ENCODE results near the gene SPOP.

Gene SPOP

GRCh38 chr17:49592263-49592662 lies 85.6 kb downstream of the SPOP start:
- no peak overlapping the region for H3K9ac ChIP-seq (ENCODE audit: low read length)
- H3K9me3 ChIP-seq (ENCODE audit: control insufficient read depth, low read depth, low read length), result no peaks in the 10 kb centered on the region
- no peak overlapping the region for H3K27ac ChIP-seq (ENCODE audit: low read length)
- no peak overlapping the region for H3K4me3 ChIP-seq (ENCODE audit: low read length)
- H3K4me1 ChIP-seq (ENCODE audit: control insufficient read depth, low read depth, low read length), result no peaks in the 10 kb centered on the region
- H3K27me3 ChIP-seq (ENCODE audit: control insufficient read depth, insufficient read depth, low read length), result no peaks in the 10 kb centered on the region
- H3K36me3 ChIP-seq (ENCODE audit: control insufficient read depth, low read depth, low read length), result peaks cover 9% of the 10 kb centered on the region

- H3K4me3 ChIP-seq (ENCODE audit: low read length), result no peak overlapping the region
- no peak overlapping the region for H3K27ac ChIP-seq (ENCODE audit: low read length)
- H3K27me3 ChIP-seq (ENCODE audit: control insufficient read depth, insufficient read depth, low read length), result no peaks in the 10 kb centered on the region
Observed at GRCh38 chr17:49590874-49591273, 87.0 kb downstream of the SPOP start.

GRCh38 chr17:49589577-49589927 lies 88.3 kb downstream of the SPOP start:
- Histone ChIP-seq H3K27me3 (ENCODE audit: control insufficient read depth, insufficient read depth, low read length) (no peaks in the 10 kb centered on the region), H3K9ac (ENCODE audit: low read length) (no peak overlapping the region), H3K36me3 (ENCODE audit: control insufficient read depth, low read depth, low read length) (no peaks in the 10 kb centered on the region), H3K4me1 (ENCODE audit: control insufficient read depth, low read depth, low read length) (no peaks in the 10 kb centered on the region), H3K9me3 (ENCODE audit: control insufficient read depth, low read depth, low read length) (no peaks in the 10 kb centered on the region), H3K4me3 (ENCODE audit: low read length) (no peak overlapping the region), H3K27ac (ENCODE audit: low read length) (no peak overlapping the region)

More at GRCh38 chr17:49590874-49591273, 87.0 kb downstream of the SPOP start:
- Histone ChIP-seq H3K4me1 (ENCODE audit: control insufficient read depth, low read depth, low read length) (no peaks in the 10 kb centered on the region), H3K9ac (ENCODE audit: low read length) (no peak overlapping the region), H3K9me3 (ENCODE audit: control insufficient read depth, low read depth, low read length) (no peaks in the 10 kb centered on the region), H3K36me3 (ENCODE audit: control insufficient read depth, low read depth, low read length) (peaks cover 4% of the 10 kb centered on the region)

GRCh38 chr17:49588726-49589576 lies 88.9 kb downstream of the SPOP start:
- Histone ChIP-seq H3K4me1 (ENCODE audit: control insufficient read depth, low read depth, low read length) (no peaks in the 10 kb centered on the region), H3K4me3 (ENCODE audit: low read length) (no peak overlapping the region)

GRCh38 chr17:49588312-49588711 lies 89.6 kb downstream of the SPOP start:
- no peak overlapping the region for H3K9ac ChIP-seq (ENCODE audit: low read length)
- H3K36me3 ChIP-seq (ENCODE audit: control insufficient read depth, low read depth, low read length), result no peaks in the 10 kb centered on the region
- no peaks in the 10 kb centered on the region for H3K9me3 ChIP-seq (ENCODE audit: control insufficient read depth, low read depth, low read length)
- no peak overlapping the region for H3K27ac ChIP-seq (ENCODE audit: low read length)
- no peaks in the 10 kb centered on the region for H3K4me1 ChIP-seq (ENCODE audit: control insufficient read depth, low read depth, low read length)
- no peak overlapping the region for H3K4me3 ChIP-seq (ENCODE audit: low read length)
- no peaks in the 10 kb centered on the region for H3K27me3 ChIP-seq (ENCODE audit: control insufficient read depth, insufficient read depth, low read length)

More at GRCh38 chr17:49588726-49589576, 88.9 kb downstream of the SPOP start:
- Histone ChIP-seq H3K36me3 (ENCODE audit: control insufficient read depth, low read depth, low read length) (no peaks in the 10 kb centered on the region), H3K27me3 (ENCODE audit: control insufficient read depth, insufficient read depth, low read length) (no peaks in the 10 kb centered on the region), H3K9me3 (ENCODE audit: control insufficient read depth, low read depth, low read length) (no peaks in the 10 kb centered on the region), H3K9ac (ENCODE audit: low read length) (no peak overlapping the region), H3K27ac (ENCODE audit: low read length) (no peak overlapping the region)

DNA sequence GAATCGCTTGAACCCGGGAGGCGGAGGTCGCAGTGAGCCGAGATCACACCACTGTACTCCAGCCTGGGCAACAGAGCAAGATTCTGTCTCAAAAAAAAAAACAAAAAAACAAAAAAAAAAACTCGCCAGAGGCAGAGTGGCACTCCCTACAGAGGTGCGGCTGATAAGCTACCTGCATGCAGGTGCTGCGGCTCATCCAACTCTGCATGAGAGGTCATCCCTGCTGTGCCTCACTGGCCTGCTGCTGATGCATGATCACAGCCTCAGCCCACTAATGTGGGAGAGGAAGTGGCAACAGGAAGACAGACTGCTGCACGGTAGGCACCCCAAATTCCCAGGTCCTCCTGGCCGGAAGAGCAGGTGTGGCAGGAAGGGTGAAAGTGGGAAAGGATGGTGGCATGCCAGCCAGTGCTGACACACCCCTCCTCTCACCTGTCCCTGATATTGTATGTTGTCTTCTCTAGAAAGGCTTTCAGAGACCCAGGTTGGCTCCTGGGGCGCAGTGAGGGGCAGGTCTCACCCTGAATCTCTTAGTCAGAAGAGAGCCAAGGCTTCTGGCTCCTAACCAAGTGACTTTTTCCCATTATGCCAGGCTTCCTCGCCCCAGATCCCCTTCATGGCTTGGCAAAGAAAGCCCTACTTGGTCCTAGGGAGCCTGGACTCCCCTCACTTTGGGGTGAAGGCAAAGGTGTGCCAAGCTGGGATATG lies 90.4 kb downstream of the SPOP start:
- Histone ChIP-seq H3K9me3 (ENCODE audit: control insufficient read depth, low read depth, low read length) (no peaks in the 10 kb centered on the region), H3K36me3 (ENCODE audit: control insufficient read depth, low read depth, low read length) (no peaks in the 10 kb centered on the region), H3K4me3 (ENCODE audit: low read length) (no peak overlapping the region), H3K9ac (ENCODE audit: low read length) (no peak overlapping the region), H3K4me1 (ENCODE audit: control insufficient read depth, low read depth, low read length) (no peaks in the 10 kb centered on the region), H3K27me3 (ENCODE audit: control insufficient read depth, insufficient read depth, low read length) (no peaks in the 10 kb centered on the region), H3K27ac (ENCODE audit: low read length) (no peak overlapping the region)

GRCh38 chr17:49585422-49586027 lies 92.4 kb downstream of the SPOP start:
- H3K9ac ChIP-seq (ENCODE audit: low read length), result no peak overlapping the region
- no peaks in the 10 kb centered on the region for H3K4me1 ChIP-seq (ENCODE audit: control insufficient read depth, low read depth, low read length)
- no peaks in the 10 kb centered on the region for H3K36me3 ChIP-seq (ENCODE audit: control insufficient read depth, low read depth, low read length)
- H3K27ac ChIP-seq (ENCODE audit: low read length), result no peak overlapping the region
- H3K27me3 ChIP-seq (ENCODE audit: control insufficient read depth, insufficient read depth, low read length), result no peaks in the 10 kb centered on the region
- no peaks in the 10 kb centered on the region for H3K9me3 ChIP-seq (ENCODE audit: control insufficient read depth, low read depth, low read length)
- no peak overlapping the region for H3K4me3 ChIP-seq (ENCODE audit: low read length)

DNA sequence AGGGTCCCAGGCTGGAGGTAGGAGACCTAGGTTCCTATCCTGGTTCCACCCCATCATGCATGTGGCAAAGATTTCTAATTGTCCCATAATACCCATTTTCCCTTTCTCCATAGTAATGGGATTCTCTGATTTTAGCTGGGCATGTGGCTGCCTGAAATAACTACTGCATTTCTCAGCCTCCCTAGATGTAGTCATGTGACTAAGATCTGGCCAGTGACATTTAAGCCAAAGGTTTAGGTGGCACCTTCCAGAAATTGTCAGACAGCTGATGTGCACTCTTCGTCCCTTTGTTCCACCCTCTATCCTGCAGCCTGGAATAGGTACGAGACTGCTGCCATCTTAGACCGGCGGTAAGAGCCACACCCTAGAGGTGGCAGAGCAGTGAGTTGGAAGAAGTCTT lies 94.0 kb downstream of the SPOP start:
- no peak overlapping the region for H3K9ac ChIP-seq (ENCODE audit: low read length)
- no peaks in the 10 kb centered on the region for H3K9me3 ChIP-seq (ENCODE audit: control insufficient read depth, low read depth, low read length)
- no peaks in the 10 kb centered on the region for H3K27me3 ChIP-seq (ENCODE audit: control insufficient read depth, insufficient read depth, low read length)
- no peak overlapping the region for H3K27ac ChIP-seq (ENCODE audit: low read length)
- no peak overlapping the region for H3K4me3 ChIP-seq (ENCODE audit: low read length)
- H3K36me3 ChIP-seq (ENCODE audit: control insufficient read depth, low read depth, low read length), result no peaks in the 10 kb centered on the region
- H3K4me1 ChIP-seq (ENCODE audit: control insufficient read depth, low read depth, low read length), result no peaks in the 10 kb centered on the region

GRCh38 chr17:49583226-49583625 lies 94.7 kb downstream of the SPOP start:
- no peak overlapping the region for H3K4me3 ChIP-seq (ENCODE audit: low read length)
- H3K27me3 ChIP-seq (ENCODE audit: control insufficient read depth, insufficient read depth, low read length), result peaks cover 2% of the 10 kb centered on the region
- H3K36me3 ChIP-seq (ENCODE audit: control insufficient read depth, low read depth, low read length), result no peaks in the 10 kb centered on the region
- no peak overlapping the region for H3K9ac ChIP-seq (ENCODE audit: low read length)
- H3K9me3 ChIP-seq (ENCODE audit: control insufficient read depth, low read depth, low read length), result no peaks in the 10 kb centered on the region
- H3K27ac ChIP-seq (ENCODE audit: low read length), result no peak overlapping the region
- no peaks in the 10 kb centered on the region for H3K4me1 ChIP-seq (ENCODE audit: control insufficient read depth, low read depth, low read length)

DNA sequence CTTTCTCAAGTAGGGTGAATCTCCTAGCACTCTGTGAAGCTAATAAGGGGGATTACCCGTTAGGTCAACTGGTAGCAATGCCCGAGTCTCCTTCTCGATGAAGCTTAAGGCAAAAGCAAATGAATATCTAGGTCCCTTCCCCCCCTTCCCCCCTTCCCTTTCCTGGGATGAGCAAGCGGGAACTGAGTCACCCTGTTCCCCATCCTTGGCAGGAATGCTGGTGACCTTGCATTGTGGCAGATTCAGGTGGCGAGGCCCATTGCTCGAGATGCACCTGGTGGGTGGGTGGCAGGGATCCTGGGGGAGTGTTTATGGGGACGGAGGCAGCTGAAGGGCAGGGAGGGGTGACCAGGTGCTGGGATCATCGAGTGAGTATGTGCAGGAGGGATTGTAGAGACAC lies 95.1 kb downstream of the SPOP start:
- no peak overlapping the region for H3K9ac ChIP-seq (ENCODE audit: low read length)
- no peaks in the 10 kb centered on the region for H3K9me3 ChIP-seq (ENCODE audit: control insufficient read depth, low read depth, low read length)
- no peaks in the 10 kb centered on the region for H3K36me3 ChIP-seq (ENCODE audit: control insufficient read depth, low read depth, low read length)
- no peak overlapping the region for H3K4me3 ChIP-seq (ENCODE audit: low read length)
- H3K4me1 ChIP-seq (ENCODE audit: control insufficient read depth, low read depth, low read length), result no peaks in the 10 kb centered on the region
- H3K27ac ChIP-seq (ENCODE audit: low read length), result no peak overlapping the region
- H3K27me3 ChIP-seq (ENCODE audit: control insufficient read depth, insufficient read depth, low read length), result peaks cover 6% of the 10 kb centered on the region

DNA sequence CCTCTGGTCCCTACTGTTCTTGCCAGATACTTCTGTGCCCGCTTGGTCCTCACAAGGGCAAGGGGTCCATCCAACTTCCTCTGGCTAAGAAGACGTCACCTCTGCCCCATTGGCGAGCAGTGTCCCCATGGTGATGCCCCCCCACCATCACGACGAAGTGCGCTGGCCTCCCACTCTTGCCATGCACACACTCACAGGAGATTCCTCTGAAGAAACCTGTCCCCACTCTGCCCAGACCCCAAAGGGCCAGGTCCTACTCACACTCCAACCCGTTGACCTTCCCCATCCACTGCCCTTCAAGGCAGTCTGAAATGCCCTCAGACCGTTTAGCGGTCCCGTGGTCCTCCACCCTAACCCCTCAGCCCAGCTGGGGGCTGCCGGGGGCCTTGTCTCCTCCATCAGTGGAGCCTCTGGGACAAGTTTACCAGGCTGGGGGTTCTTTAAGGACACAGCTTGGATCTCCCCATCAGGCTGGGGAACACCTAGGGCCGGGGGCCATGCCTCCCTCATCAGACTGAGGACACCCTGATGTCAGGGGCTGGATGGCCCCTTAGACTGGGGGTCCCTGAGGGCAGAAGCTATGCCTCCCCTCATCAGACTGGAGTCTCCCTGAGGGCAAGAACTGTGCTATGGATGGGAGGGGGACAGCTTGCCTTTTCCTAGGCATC lies 95.7 kb downstream of the SPOP start:
- Histone ChIP-seq H3K27ac (ENCODE audit: low read length) (no peak overlapping the region), H3K36me3 (ENCODE audit: control insufficient read depth, low read depth, low read length) (no peaks in the 10 kb centered on the region), H3K4me1 (ENCODE audit: control insufficient read depth, low read depth, low read length) (peaks cover 1% of the 10 kb centered on the region), H3K9ac (ENCODE audit: low read length) (no peak overlapping the region), H3K27me3 (ENCODE audit: control insufficient read depth, insufficient read depth, low read length) (peaks cover 12% of the 10 kb centered on the region), H3K4me3 (ENCODE audit: low read length) (no peak overlapping the region), H3K9me3 (ENCODE audit: control insufficient read depth, low read depth, low read length) (no peaks in the 10 kb centered on the region)

Measured in iPS-18a (cell line).